ENCODE measurements around the gene EAPP.

- TF ChIP-seq CTCF (IDR thresholded peaks at IDR 0.05), result peak in 2 of 5 experiments; percentile 30 to 55
- peak; percentile 87 to 97 for TF ChIP-seq POLR2A (IDR thresholded peaks at IDR 0.05)
Measured at GRCh38 chr14:34539407-34540180, at the start of gene EAPP.
